Measurements from ENCODE around the gene ATP11A. TPM values are rescaled to one million over a fixed set of nuclear protein-coding genes. Genes with fewer than 3 reads are reported as not detected.

Gene ATP11A
- total and polyA plus RNA-seq, 2 experiments from 2014 or later = 12.3 to 52.6 TPM

- Histone ChIP-seq H3K9me2 (ENCODE audit: insufficient read depth) (no peaks in the 10 kb centered on the region; the same call in 1 of the 2 replicates), H3K27ac (ENCODE audit: low read depth) (no peak overlapping the region)
These were observed 113.6 kb downstream of the ATP11A start for GRCh38 chr13:112803422-112803821.

More at GRCh38 chr13:112803422-112803821, 113.6 kb downstream of the ATP11A start:
- Mint-ChIP-seq H3K9me3 (no peaks in the 10 kb centered on the region; the same call in 2 of the 3 replicates), H3K36me3 (ENCODE audit: low read depth) (peaks cover 39% of the 10 kb centered on the region), H3K27ac (no peak overlapping the region), H3K4me1 (peaks cover 25% of the 10 kb centered on the region), H3K27me3 (ENCODE audit: insufficient read depth, low read depth, poor library complexity) (peaks cover 7% of the 10 kb centered on the region), H3K4me3 (no peak overlapping the region)
- no peaks in the 10 kb centered on the region; the same call in 1 of the 2 replicates for H4K20me1 ChIP-seq (replicated peaks; ENCODE audit: insufficient read depth)
- no peak overlapping the region for H3K4me3 ChIP-seq
- H3K4me1 ChIP-seq (ENCODE audit: insufficient read depth) = peaks cover 6% of the 10 kb centered on the region
- H3K4me2 ChIP-seq = no peak overlapping the region
- ATAC-seq (no peak), DNase-seq (ENCODE audit: low spot score) (no peak)
- H3F3A ChIP-seq (replicated peaks; ENCODE audit: low read depth) = no peaks in the 10 kb centered on the region; the same call in 1 of the 2 replicates
- no peak for TF ChIP-seq CREB1 (CRISPR knock-in tag; IDR thresholded peaks at IDR 0.05; ENCODE audit: low read depth)
- no peak for TF ChIP-seq ZNF114 (CRISPR knock-in tag; IDR thresholded peaks at IDR 0.05)
- TF ChIP-seq, protein P1, sequence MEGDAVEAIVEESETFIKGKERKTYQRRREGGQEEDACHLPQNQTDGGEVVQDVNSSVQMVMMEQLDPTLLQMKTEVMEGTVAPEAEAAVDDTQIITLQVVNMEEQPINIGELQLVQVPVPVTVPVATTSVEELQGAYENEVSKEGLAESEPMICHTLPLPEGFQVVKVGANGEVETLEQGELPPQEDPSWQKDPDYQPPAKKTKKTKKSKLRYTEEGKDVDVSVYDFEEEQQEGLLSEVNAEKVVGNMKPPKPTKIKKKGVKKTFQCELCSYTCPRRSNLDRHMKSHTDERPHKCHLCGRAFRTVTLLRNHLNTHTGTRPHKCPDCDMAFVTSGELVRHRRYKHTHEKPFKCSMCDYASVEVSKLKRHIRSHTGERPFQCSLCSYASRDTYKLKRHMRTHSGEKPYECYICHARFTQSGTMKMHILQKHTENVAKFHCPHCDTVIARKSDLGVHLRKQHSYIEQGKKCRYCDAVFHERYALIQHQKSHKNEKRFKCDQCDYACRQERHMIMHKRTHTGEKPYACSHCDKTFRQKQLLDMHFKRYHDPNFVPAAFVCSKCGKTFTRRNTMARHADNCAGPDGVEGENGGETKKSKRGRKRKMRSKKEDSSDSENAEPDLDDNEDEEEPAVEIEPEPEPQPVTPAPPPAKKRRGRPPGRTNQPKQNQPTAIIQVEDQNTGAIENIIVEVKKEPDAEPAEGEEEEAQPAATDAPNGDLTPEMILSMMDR (conservative IDR thresholded peaks at IDR 0.05; ENCODE audit: low read depth in 2 of 2) = no peak
- no peak for TF ChIP-seq NANOG (IDR thresholded peaks at IDR 0.05; ENCODE audit: borderline replicate concordance)
- TF ChIP-seq, protein P2, sequence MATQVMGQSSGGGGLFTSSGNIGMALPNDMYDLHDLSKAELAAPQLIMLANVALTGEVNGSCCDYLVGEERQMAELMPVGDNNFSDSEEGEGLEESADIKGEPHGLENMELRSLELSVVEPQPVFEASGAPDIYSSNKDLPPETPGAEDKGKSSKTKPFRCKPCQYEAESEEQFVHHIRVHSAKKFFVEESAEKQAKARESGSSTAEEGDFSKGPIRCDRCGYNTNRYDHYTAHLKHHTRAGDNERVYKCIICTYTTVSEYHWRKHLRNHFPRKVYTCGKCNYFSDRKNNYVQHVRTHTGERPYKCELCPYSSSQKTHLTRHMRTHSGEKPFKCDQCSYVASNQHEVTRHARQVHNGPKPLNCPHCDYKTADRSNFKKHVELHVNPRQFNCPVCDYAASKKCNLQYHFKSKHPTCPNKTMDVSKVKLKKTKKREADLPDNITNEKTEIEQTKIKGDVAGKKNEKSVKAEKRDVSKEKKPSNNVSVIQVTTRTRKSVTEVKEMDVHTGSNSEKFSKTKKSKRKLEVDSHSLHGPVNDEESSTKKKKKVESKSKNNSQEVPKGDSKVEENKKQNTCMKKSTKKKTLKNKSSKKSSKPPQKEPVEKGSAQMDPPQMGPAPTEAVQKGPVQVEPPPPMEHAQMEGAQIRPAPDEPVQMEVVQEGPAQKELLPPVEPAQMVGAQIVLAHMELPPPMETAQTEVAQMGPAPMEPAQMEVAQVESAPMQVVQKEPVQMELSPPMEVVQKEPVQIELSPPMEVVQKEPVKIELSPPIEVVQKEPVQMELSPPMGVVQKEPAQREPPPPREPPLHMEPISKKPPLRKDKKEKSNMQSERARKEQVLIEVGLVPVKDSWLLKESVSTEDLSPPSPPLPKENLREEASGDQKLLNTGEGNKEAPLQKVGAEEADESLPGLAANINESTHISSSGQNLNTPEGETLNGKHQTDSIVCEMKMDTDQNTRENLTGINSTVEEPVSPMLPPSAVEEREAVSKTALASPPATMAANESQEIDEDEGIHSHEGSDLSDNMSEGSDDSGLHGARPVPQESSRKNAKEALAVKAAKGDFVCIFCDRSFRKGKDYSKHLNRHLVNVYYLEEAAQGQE (IDR thresholded peaks at IDR 0.05; ENCODE audit: unreplicated experiment) = no peak
- TF ChIP-seq EZH2phosphoT487 (IDR thresholded peaks at IDR 0.05; ENCODE audit: unreplicated experiment) = no peak
- TF ChIP-seq JUNB (IDR thresholded peaks at IDR 0.05; ENCODE audit: unreplicated experiment) = no peak
- TF ChIP-seq POLR2AphosphoS5 (IDR thresholded peaks at IDR 0.05; ENCODE audit: low read depth) = no peak
- no peak for TF ChIP-seq EZH2 (IDR thresholded peaks at IDR 0.05; ENCODE audit: low read depth, unreplicated experiment)
- TF ChIP-seq ZNF331 (CRISPR knock-in tag; IDR thresholded peaks at IDR 0.05; ENCODE audit: low read depth) = no peak
- TF ChIP-seq ZNF462 (CRISPR knock-in tag; IDR thresholded peaks at IDR 0.05) = no peak
- TF ChIP-seq, protein P3, sequence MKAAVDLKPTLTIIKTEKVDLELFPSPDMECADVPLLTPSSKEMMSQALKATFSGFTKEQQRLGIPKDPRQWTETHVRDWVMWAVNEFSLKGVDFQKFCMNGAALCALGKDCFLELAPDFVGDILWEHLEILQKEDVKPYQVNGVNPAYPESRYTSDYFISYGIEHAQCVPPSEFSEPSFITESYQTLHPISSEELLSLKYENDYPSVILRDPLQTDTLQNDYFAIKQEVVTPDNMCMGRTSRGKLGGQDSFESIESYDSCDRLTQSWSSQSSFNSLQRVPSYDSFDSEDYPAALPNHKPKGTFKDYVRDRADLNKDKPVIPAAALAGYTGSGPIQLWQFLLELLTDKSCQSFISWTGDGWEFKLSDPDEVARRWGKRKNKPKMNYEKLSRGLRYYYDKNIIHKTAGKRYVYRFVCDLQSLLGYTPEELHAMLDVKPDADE (IDR thresholded peaks at IDR 0.05) = no peak
- no peak for TF ChIP-seq STAT1 (IDR thresholded peaks at IDR 0.05; ENCODE audit: unreplicated experiment)
- no peaks in the 10 kb centered on the region for H3K36me3 ChIP-seq (ENCODE audit: insufficient read depth)
- H3K79me2 ChIP-seq (replicated peaks; ENCODE audit: insufficient read depth) = no peaks in the 10 kb centered on the region
- no peaks in the 10 kb centered on the region for H3K27me3 ChIP-seq (ENCODE audit: insufficient read depth)
- no peak overlapping the region for H2AFZ ChIP-seq

Data from GM23338 (cell line).